Skeletal muscle cell (primary cell): ENCODE data around the gene RPL35.
"Not testable (repeated sequence)": the region's sequence is repeated elsewhere in the genome, so short reads cannot be mapped to it uniquely, and the experiment has no call there.

Experiments
- DNase-seq: peaks from one replicate; pipeline ENCODE4 v3.0.0-alpha.2; 2010; ENCODE audit warnings: low read depth
- H3K4me3 ChIP-seq: 2 replicates; pipeline ENCODE4 v1.5.1; 2011; ENCODE audit warnings: low read depth, mild to moderate bottlenecking, control low read depth, low read length, moderate library complexity

The RPL35 gene

GRCh38 chr9:124854822-124855221 is 6.9 kb downstream of the RPL35 start:
- no peak for DNase-seq
- no peak overlapping the region for H3K4me3 ChIP-seq

DNA sequence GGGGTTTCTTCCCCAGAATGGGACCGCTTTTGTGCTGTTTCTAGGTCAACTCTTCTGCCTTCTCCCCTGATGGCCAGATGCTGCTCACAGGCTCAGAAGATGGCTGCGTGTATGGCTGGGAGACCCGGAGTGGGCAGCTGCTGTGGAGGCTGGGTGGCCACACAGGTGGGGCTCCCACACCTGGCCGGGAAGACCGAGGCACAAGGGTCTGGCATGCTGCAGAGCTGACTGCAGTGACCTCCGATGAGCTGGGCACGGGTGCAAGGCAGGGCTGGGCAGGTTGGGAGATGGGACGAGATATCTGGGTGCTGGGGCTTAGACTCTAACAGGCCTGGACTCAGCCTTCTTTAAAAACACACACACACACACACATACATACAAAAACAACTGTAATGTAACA is 7.6 kb downstream of the RPL35 start:
- H3K4me3 ChIP-seq, result no peak overlapping the region
- DNase-seq, result no peak

- no peak for DNase-seq
- peak overlapping the region; percentile 51 for H3K4me3 ChIP-seq
These were observed 8.1 kb downstream of the RPL35 start for GRCh38 chr9:124853605-124854143.

- no peak for DNase-seq
- H3K4me3 ChIP-seq, result peak within 1 kb of the TSS; percentile 51
These were observed 8.8 kb downstream of the RPL35 start, which contains the start of gene WDR38 for GRCh38 chr9:124852829-124853531. Gene WDR38 (plus strand): TSS chr9:124853460. CDS start chr9:124853532, 72 bp downstream.

DNA sequence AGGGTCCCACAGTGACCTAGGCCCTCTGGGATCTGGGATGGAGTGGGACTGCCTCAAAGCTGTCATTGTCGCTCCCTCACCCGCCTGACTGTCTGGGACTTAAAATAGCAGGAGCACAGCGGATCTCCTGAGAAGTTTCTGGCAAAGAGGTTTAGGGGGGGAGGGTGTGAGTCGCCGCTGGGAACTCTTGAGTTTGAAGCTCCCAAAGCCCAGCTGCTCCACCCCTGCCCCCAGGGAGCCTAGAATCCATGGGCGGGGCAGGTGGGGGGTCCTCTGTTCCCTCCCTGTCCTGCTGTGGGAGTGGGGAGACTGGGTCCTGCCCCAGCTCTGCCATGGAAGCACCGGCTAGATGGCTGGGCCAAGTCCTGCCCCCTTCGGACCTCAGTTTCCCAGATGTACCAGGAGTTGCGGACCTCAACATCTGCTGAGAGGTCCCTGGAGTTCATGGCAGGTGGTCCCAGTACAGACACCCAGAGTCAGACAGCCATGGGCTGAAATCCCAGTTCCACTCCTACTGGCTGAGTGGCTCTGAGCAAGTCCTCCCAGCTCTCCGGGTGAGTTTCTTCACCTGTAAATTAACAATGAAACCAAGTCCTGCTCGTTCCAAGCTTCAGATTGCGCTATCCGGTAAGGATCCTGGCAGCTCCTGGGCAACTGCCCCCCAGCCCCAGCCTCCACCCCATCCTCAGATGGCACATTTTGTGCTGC is 9.5 kb downstream of the RPL35 start:
- no peak for DNase-seq
- H3K4me3 ChIP-seq, result no peak overlapping the region

DNA sequence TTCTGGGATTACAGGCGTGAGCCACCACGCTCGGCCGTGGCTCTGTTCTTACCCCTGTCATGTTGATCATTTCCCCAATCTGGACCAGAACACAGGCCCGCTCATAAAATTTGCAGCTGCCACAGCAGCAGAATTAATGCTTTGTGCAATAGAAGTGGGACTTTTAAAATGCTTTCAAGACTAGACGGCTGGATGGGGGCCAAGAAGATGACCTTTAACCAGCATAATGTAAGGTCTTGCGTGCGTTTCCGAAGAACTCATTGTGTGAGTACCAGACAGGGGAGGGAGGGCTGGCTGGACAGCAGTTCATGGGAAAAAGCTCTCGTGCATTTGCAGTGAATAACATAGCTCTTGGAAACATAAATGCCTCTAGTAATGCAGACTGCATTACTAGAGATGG is 12.0 kb downstream of the RPL35 start:
- H3K4me3 ChIP-seq, result no peak overlapping the region
- peak; percentile 86 for DNase-seq

DNA sequence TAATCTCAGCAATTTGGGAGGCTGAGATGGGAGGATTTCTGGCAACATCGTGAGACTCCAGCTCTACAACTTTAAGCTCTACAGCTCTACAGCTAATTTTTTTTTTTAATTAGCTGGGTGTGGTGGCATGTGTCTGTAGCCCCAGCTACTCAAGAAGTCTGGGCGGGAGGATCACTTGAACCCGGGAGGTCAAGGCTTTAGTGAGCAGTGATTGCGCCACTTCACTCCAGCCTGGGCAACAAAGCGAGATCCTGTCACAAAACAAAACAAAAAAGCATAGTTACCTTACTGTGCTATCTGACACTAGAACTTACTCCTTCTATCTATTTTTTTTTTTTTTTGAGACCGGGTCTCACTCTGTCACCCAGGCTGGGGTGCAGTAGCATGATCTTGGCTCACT is 14.8 kb downstream of the RPL35 start:
- DNase-seq, result no peak
- no peak overlapping the region for H3K4me3 ChIP-seq

DNA sequence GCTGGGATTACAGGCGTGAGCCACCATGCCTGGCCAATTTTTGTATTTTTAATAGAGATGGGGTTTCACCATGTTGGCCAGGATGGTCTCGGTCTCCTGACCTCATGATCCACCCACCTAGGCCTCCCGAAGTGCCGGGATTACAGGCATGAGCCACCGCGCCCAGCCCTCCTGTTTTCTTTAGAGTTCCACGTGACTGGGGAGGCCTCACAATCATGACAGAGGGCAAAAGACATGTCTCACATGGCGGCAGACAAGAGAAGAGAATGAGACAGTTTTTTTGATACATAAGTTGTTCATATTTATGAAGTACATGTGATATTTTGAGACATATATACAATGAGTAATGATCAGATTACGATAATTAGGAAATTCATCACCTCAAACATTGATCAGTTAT is 15.3 kb downstream of the RPL35 start:
- DNase-seq, H3K4me3 ChIP-seq: not testable (repeated sequence)

GRCh38 chr9:124844291-124844690 is 17.5 kb downstream of the RPL35 start:
- no peak for DNase-seq

GRCh38 chr9:124843456-124844034 is 18.2 kb downstream of the RPL35 start:
- peak; percentile 56 for DNase-seq

More at GRCh38 chr9:124844291-124844690, 17.5 kb downstream of the RPL35 start:
- H3K4me3 ChIP-seq, result no peak overlapping the region

DNA sequence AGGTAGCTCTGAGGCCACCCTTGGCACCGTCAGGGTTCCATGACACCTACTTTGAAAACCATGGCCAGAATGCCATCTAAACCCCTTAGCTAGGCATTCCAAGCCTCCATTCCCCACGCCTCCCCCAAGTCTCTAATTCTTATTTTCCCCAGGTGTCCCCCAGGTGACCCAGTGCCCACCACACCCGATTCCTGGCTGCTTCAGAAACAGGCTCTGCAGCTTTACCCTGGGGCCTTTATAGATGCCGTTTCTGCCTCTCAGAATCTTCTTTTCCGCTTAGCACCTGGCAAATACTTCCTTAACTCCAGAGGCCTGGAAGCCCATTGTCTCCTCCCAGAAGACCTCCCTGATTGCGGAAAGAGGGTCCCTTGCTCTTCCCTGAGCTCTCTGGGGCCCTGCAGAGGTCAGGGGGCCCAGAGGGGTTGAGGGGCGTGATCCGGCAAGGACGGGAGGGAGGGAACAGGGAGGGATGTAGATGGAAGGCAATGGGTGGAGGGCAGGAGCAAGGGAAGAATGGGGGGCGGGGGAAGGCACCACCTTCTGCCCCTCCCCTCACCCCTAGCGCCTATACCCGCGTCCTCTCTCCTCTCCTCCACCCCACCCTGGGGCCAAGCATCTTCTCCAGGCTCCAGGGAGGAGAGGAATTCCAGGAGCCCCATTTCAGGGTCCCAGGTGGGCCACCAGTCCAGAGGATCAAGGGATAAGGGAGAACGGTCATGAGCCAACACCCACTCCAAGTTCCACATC is 20.5 kb downstream of the RPL35 start:
- H3K4me3 ChIP-seq, result no peak overlapping the region
- DNase-seq, result no peak

More at GRCh38 chr9:124843456-124844034, 18.2 kb downstream of the RPL35 start:
- H3K4me3 ChIP-seq, result no peak overlapping the region

- peak; percentile 67 for DNase-seq
- H3K4me3 ChIP-seq, result no peak overlapping the region
These were observed 21.4 kb downstream of the RPL35 start for GRCh38 chr9:124840300-124840833.

DNA sequence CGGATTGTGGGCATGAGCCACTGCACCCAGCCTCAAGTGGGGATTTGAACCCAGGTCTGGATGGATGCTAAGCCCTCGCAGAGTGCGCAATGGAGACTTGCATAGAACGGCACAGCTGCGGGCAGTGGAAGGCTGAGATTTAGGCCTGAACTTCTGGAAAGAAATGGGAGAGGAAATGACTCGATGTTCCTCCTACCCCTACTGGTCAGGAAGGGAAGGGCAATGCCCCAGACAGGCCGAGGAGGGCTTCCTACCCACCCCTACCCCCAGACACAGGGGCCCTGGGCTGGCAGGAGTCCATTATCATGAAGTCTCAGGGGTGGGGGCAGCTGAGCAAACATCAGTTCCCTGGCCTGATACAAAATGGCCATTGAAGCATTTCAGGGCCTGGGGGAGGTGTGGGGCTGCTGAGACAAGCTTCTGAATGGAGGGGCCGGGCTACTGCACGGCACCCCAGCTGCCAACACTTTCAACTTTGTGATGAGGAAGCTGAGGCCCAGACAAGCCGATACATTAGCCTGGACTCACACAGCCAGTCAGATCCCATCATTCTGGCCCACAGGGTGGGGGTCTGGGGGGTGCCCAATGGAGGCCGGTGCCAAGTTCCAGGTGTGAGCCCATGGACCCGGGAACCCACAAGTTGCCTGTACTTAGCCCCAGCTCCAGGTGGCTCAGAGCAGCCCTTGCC is 22.0 kb downstream of the RPL35 start:
- no peak for DNase-seq
- no peak overlapping the region for H3K4me3 ChIP-seq

DNA sequence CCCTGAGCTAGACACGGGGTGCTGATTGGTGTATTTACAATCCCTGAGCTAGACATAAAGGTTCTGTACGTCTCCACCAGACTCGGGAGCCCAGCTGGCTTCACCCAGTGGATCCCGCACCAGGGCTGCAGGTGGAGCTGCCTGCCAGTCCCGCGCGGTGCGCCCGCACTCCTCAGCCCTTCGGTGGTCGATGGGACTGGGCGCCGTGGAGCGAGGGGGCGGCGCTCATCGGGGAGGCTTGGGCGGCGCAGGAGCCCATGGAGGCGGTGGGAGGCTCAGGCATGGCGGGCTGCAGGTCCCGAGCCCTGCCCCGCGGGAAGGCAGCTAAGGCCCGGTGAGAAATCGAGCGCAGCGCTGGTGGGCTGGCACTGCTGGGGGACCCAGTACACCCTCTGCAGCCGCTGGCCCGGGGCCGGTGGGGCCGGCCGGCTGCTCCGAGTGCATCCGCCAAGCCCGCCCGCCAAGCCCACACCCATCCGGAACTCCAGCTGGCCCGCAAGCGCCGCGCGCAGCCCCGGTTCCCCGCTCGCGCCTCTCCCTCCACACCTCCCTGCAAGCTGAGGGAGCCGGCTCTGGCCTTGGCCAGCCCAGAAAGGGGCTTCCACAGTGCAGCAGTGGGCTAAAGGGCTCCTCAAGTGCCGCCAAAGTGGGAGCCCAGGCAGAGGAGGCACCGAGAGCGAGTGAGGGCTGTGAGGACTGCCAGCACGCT is 23.0 kb downstream of the RPL35 start:
- H3K4me3 ChIP-seq, DNase-seq: not testable (repeated sequence)

GRCh38 chr9:124838132-124838531 is 23.6 kb downstream of the RPL35 start:
- not testable (repeated sequence) for H3K4me3 ChIP-seq, DNase-seq

GRCh38 chr9:124835026-124835557 is 26.7 kb downstream of the RPL35 start:
- peak; percentile 68 for DNase-seq
- H3K4me3 ChIP-seq, result no peak overlapping the region

DNA sequence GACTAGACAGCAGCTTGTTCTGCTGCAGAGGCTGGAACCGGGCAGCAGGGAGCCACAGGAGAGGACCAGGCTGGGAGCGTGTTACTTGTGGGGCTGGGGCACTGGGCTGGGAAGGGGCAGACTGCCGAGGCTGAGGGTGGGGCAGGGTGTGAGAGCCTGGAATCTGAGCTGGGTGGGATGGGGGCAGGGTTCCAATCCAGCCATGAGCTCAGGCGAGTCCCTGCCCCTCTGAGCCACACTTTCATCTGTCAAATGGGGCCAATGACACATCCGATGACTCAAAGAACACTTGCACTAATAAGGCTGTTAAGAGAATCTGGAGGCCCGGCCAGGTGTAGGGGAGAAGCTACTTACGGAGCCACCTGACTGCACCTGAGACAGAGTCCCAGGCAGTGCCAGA is 27.2 kb downstream of the RPL35 start:
- DNase-seq, result no peak
- no peak overlapping the region for H3K4me3 ChIP-seq
